HepG2 (cell line): ENCODE measurements around the gene SH3YL1. TPM values are rescaled to one million over a fixed set of nuclear protein-coding genes. Genes with fewer than 3 reads are reported as not detected.
A peak's percentile ranks its signal among the peaks of the same experiment; 100 is the strongest.

ENCODE experiments used
- BHLHE40 ChIP-seq: IDR thresholded peaks from 2 replicates; pipeline ENCODE4 v1.6.1; 2011; ENCODE audit warnings: low read length, improper control_type of control experiment
- BORCS8-MEF2B ChIP-seq: sonication (generic); formaldehyde crosslinking; IDR thresholded peaks from 2 replicates; pipeline ENCODE4 v1.8.0; 2022; ENCODE audit warnings: mild to moderate bottlenecking, missing genetic modification reagents
- FOXK2 ChIP-seq: fragments of 450-650 bp; IDR thresholded peaks from 2 replicates; pipeline ENCODE4 v1.6.1; 2016
- GATA4 ChIP-seq: sonication (generic); IDR thresholded peaks from 2 replicates; pipeline ENCODE4 v1.6.1; 2016; ENCODE audit warnings: antibody characterized with exemption, low read depth, borderline replicate concordance
- KAT8 ChIP-seq: IDR thresholded peaks from 2 replicates; pipeline ENCODE4 v1.6.1; 2016; ENCODE audit warnings: missing genetic modification reagents, missing compliant biosample characterization
- MEF2D ChIP-seq: sonication (generic); formaldehyde crosslinking; IDR thresholded peaks from 2 replicates; pipeline ENCODE4 v1.5.1; 2020; ENCODE audit warnings: mild to moderate bottlenecking, missing genetic modification reagents
- MYC ChIP-seq: sonication (generic); formaldehyde crosslinking; IDR thresholded peaks from 2 replicates; pipeline ENCODE4 v1.9.0; 2021; ENCODE audit warnings: missing genetic modification reagents, borderline replicate concordance
- NFAT5 ChIP-seq: sonication (generic); formaldehyde crosslinking; IDR thresholded peaks from 2 replicates; pipeline ENCODE4 v1.4.0; 2020; ENCODE audit warnings: missing genetic modification reagents
- NPAS2 ChIP-seq: sonication (generic); formaldehyde crosslinking; IDR thresholded peaks from 2 replicates; pipeline ENCODE4 v1.8.0; 2022; ENCODE audit warnings: mild to moderate bottlenecking, missing genetic modification reagents, borderline replicate concordance
- RXRB ChIP-seq: IDR thresholded peaks from 2 replicates; pipeline ENCODE4 v1.6.1; 2016; ENCODE audit warnings: borderline replicate concordance, missing genetic modification reagents, missing compliant biosample characterization
- ZNF432 ChIP-seq: sonication (generic); formaldehyde crosslinking; IDR thresholded peaks from 2 replicates; pipeline ENCODE4 v1.5.0; 2020; ENCODE audit warnings: missing genetic modification reagents, mild to moderate bottlenecking, borderline replicate concordance
- ZNF646 ChIP-seq: sonication (generic); formaldehyde crosslinking; IDR thresholded peaks from 2 replicates; pipeline ENCODE4 v1.9.0; 2021; ENCODE audit warnings: mild to moderate bottlenecking, missing genetic modification reagents
- ZNF703 ChIP-seq: sonication (generic); formaldehyde crosslinking; IDR thresholded peaks from 2 replicates; pipeline ENCODE4 v1.5.1; 2020; ENCODE audit warnings: missing genetic modification reagents, mild to moderate bottlenecking, moderate library complexity, borderline replicate concordance
- ZNF772 ChIP-seq: sonication (generic); formaldehyde crosslinking; IDR thresholded peaks from 2 replicates; pipeline ENCODE4 v1.5.0; 2020; ENCODE audit warnings: mild to moderate bottlenecking, missing genetic modification reagents
- polyA plus RNA-seq, 8 experiments: library from polyadenylated mRNA; depleted of rRNA in 3 of 8; stranded (reverse) in 7 of 8; unstranded in 1 of 8; fragments of >200 nt; fragmentation: Illumina TruSeq in 4 of 8; extraction: Trizol in 4 of 8; gene quantifications; 2 replicates each; pipeline versions ENCODE4 v1.2.1 to v1.2.3, GENCODE V29; 2011 to 2016; ENCODE audit warnings: low read depth in 4 of 8, missing spikeins in 1 of 8, mixed read lengths in 1 of 8; ENCODE audit not compliant: insufficient read depth in 1 of 8
- total RNA-seq, 5 experiments: library from RNA; depleted of rRNA; stranded (reverse); fragments of >200 nt; fragmentation: Illumina TruSeq; extraction: Trizol; gene quantifications; 2 replicates each; pipeline ENCODE4 v1.2.3, GENCODE V29; 2016; ENCODE audit warnings: low read depth in 1 of 5
- TF ChIP-seq, protein P1 (sequence below): sonication (generic); formaldehyde crosslinking; IDR thresholded peaks from 2 replicates; pipeline ENCODE4 v1.5.0; 2020; ENCODE audit warnings: mild to moderate bottlenecking, low read depth, missing genetic modification reagents, borderline replicate concordance

SH3YL1 gene
- total and polyA plus RNA-seq, 2 of the 13 experiments (the other 11 are each of a cell fraction or from before 2014, with no cell fraction given), result 13.0 to 48.2 TPM

GRCh38 chr2:260507-261161 is 3.2 kb downstream of the SH3YL1 start (continued):
- peak; percentile 93; the same call in 1 of the 2 replicates for TF ChIP-seq BORCS8-MEF2B
- peak; percentile 100 for TF ChIP-seq RXRB (CRISPR knock-in tag)
- no peak for TF ChIP-seq ZNF432
- TF ChIP-seq, protein P1, sequence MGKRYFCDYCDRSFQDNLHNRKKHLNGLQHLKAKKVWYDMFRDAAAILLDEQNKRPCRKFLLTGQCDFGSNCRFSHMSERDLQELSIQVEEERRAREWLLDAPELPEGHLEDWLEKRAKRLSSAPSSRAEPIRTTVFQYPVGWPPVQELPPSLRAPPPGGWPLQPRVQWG (CRISPR knock-in tag), result no peak
- no peak for TF ChIP-seq NFAT5
- peak; percentile 99 for TF ChIP-seq GATA4
- peak; percentile 99 for TF ChIP-seq MEF2D
- TF ChIP-seq BHLHE40, result peak; percentile 84
- TF ChIP-seq KAT8, result peak; percentile 94
- TF ChIP-seq ZNF772 (CRISPR knock-in tag), result peak; percentile 94
- TF ChIP-seq FOXK2, result peak; percentile 98
- TF ChIP-seq ZNF703 (CRISPR knock-in tag), result no peak; the same call in 1 of the 2 replicates
- TF ChIP-seq NPAS2 (CRISPR knock-in tag), result no peak
- peak; percentile 83; the same call in 1 of the 2 replicates for TF ChIP-seq MYC (CRISPR knock-in tag)
- peak; percentile 73; the same call in 1 of the 2 replicates for TF ChIP-seq ZNF646
